PFSK-1 (cell line): Measurements from ENCODE around the gene LPAR3.

Source experiments
- FOXP2 ChIP-seq: optimal IDR thresholded peaks from 2 replicates; pipeline ENCODE3; 2011; ENCODE audit warnings: borderline replicate concordance, control low read depth, inconsistent platforms; ENCODE audit not compliant: insufficient read depth; ENCODE audit errors: extremely low read length, extremely low read depth
- POLR2AphosphoS5 ChIP-seq: IDR thresholded peaks from 2 replicates; pipeline ENCODE4 v1.6.1; 2012; ENCODE audit warnings: low read depth, mild to moderate bottlenecking, control low read depth, low read length, moderate library complexity
- SIN3A ChIP-seq: IDR thresholded peaks from 2 replicates; pipeline ENCODE4 v1.6.1; 2012; ENCODE audit warnings: mild to moderate bottlenecking, low read length, moderate library complexity, borderline replicate concordance; ENCODE audit not compliant: insufficient read depth
- TAF1 ChIP-seq: IDR thresholded peaks from 2 replicates; pipeline ENCODE4 v1.6.1; 2012; ENCODE audit warnings: low read length, control low read depth, borderline replicate concordance; ENCODE audit not compliant: insufficient read depth
- TF ChIP-seq, protein P1 (sequence below), 2 experiments: IDR thresholded peaks; 2 replicates each; pipeline versions ENCODE4 v1.6.1 to v1.8.0; 2011 to 2012; ENCODE audit warnings: low read depth in 2 of 2, low read length in 2 of 2, control low read depth in 1 of 2, inconsistent platforms in 1 of 2, mild to moderate bottlenecking in 1 of 2, moderate library complexity in 1 of 2; ENCODE audit not compliant: insufficient read depth in 1 of 2

Gene LPAR3

DNA sequence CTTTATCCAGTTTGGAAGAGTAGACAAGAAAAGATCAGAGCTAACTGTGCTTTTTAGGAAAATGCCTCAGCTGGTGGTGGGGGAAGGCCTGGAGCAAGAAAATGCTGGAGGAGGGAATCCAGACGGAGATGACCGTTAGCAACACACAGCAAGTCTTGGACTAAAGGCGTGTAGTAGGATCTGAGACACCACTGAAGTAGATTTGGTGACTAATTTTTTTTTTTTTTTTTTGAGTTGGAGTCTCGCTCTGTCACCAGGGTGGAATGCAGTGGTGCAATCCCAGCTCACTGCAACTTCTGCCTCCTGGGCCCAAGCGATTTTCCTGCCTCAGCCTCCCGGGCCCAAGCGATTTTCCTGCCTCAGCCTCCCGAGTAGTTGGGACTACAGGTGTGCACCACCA, 41.2 kb downstream of the LPAR3 start:
- TF ChIP-seq SIN3A (no peak), POLR2AphosphoS5 (no peak), FOXP2 (no peak), TAF1 (no peak)
- TF ChIP-seq, protein P1, sequence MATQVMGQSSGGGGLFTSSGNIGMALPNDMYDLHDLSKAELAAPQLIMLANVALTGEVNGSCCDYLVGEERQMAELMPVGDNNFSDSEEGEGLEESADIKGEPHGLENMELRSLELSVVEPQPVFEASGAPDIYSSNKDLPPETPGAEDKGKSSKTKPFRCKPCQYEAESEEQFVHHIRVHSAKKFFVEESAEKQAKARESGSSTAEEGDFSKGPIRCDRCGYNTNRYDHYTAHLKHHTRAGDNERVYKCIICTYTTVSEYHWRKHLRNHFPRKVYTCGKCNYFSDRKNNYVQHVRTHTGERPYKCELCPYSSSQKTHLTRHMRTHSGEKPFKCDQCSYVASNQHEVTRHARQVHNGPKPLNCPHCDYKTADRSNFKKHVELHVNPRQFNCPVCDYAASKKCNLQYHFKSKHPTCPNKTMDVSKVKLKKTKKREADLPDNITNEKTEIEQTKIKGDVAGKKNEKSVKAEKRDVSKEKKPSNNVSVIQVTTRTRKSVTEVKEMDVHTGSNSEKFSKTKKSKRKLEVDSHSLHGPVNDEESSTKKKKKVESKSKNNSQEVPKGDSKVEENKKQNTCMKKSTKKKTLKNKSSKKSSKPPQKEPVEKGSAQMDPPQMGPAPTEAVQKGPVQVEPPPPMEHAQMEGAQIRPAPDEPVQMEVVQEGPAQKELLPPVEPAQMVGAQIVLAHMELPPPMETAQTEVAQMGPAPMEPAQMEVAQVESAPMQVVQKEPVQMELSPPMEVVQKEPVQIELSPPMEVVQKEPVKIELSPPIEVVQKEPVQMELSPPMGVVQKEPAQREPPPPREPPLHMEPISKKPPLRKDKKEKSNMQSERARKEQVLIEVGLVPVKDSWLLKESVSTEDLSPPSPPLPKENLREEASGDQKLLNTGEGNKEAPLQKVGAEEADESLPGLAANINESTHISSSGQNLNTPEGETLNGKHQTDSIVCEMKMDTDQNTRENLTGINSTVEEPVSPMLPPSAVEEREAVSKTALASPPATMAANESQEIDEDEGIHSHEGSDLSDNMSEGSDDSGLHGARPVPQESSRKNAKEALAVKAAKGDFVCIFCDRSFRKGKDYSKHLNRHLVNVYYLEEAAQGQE (IDR thresholded peaks at IDR 0.05; ENCODE audit: insufficient read depth in 1 of 2, low read depth in 2 of 2, low read length in 2 of 2): no peak

DNA sequence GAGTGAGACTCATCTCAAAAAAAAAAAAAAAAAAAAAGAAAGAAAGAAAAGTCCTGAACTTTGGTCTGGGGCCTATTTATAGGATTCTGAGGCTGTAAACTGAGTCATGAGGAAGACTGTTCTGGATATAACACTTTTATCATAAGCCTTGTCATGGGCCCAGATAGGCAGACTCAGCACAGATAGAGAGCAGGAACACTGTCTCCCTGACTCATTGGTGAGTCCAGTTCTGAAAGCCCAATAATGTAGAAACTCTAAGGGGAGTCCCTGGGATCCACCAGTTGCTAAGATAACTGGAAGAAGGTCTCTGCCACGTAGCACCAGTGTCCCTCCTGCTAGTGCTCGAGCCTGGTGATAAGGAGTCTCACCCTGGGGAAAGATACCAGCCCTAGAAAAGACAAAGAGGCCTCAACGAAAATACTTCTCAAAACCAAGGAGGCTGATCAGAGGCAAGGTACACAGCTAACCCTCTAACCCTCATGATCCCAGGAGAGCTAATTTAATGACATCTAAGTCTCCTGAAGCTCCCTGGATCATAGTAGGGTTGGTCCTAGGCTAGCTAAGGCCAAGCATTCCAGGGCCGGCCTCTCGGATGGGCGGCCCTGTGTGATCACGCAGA, 43.5 kb downstream of the LPAR3 start:
- TF ChIP-seq TAF1 (no peak), FOXP2 (no peak), POLR2AphosphoS5 (no peak), SIN3A (no peak)
- TF ChIP-seq, protein P1 (IDR thresholded peaks at IDR 0.05; ENCODE audit: insufficient read depth in 1 of 2, low read depth in 2 of 2, low read length in 2 of 2): no peak

DNA sequence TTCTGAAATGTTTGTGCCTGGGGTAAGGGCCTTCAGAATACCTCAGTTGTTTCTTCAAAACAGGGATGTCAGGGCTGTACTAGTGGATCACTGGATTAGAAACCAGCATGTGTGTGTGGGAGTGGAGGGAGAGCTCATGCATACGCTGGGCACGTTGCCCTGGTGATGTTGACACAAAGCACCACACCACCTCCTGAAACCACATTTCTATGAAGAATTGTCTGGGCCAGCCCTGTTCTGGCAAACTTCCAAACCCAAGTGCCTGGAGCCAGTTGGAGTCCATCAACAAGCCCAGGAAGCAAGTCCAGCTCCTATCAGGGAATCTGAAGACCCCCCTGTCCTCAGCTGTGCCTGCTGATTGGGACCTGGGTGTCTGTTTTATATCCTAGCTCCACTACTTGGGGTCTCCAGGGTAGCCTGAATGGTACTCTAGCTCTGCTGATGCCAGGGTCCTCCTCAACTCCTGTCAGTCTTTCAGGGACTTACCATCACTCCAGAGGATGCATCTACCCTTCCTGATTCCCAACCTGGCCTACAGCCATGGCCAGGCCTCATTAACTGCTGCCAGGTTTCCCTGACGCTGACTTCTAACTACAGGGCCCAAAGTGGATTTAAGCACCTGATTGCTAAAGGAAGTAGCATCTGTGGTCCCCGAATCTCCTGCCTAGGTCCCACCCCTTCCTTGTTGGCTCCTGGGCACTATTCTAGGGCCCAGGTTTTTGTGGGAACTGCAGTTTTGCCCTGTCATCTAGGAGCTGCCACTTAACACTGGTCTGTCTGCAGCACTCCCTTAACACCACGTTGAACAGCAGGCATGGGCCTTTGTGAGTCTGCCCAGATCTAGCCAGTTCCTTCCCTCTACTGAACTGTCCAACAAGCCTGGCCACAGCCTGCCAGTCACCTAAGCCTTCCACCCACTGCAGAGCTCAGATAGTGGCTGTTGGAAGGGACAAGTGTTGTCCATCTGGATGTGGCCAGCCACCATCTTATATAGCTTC, 45.5 kb downstream of the LPAR3 start:
- peak; percentile 87 for TF ChIP-seq FOXP2
- TF ChIP-seq SIN3A: peak; percentile 81; the same call in 1 of the 2 replicates
- TF ChIP-seq, protein P1 (IDR thresholded peaks at IDR 0.05; ENCODE audit: insufficient read depth in 1 of 2, low read depth in 2 of 2, low read length in 2 of 2): no peak
- TF ChIP-seq POLR2AphosphoS5: no peak

DNA sequence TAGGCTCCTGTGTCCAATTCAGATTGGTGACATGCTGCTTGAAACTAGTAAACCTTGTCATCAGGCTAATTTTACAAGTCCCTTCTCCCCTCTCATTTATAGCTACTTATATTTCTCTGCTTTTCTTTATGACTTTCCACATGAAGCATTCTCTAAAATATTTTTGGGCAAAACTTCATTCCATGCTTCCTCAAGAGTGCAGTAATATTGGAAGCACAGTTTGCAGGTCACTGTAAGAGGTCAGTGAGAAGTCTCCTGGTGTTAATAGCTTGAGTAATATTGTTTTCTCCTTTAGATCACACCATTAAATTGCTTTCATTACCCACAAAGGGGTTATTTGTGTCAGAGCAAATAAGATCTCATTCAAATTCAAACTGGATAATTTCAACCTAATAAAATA, 46.6 kb downstream of the LPAR3 start:
- no peak for TF ChIP-seq TAF1
- no peak for TF ChIP-seq POLR2AphosphoS5
- no peak for TF ChIP-seq FOXP2
- TF ChIP-seq, protein P1 (IDR thresholded peaks at IDR 0.05; ENCODE audit: insufficient read depth in 1 of 2, low read depth in 2 of 2, low read length in 2 of 2): no peak
